NT2/D1 (cell line): ENCODE results near the gene QRFP.

Source experiments
- SUZ12 ChIP-seq: IDR thresholded peaks from 2 replicates; pipeline ENCODE4 v1.6.1; 2011; ENCODE audit not compliant: insufficient read length, insufficient read depth; ENCODE audit errors: extremely low read depth
- YY1 ChIP-seq: IDR thresholded peaks from 2 replicates; pipeline ENCODE4 v1.6.1; 2011; ENCODE audit not compliant: insufficient read length, insufficient read depth

DNA sequence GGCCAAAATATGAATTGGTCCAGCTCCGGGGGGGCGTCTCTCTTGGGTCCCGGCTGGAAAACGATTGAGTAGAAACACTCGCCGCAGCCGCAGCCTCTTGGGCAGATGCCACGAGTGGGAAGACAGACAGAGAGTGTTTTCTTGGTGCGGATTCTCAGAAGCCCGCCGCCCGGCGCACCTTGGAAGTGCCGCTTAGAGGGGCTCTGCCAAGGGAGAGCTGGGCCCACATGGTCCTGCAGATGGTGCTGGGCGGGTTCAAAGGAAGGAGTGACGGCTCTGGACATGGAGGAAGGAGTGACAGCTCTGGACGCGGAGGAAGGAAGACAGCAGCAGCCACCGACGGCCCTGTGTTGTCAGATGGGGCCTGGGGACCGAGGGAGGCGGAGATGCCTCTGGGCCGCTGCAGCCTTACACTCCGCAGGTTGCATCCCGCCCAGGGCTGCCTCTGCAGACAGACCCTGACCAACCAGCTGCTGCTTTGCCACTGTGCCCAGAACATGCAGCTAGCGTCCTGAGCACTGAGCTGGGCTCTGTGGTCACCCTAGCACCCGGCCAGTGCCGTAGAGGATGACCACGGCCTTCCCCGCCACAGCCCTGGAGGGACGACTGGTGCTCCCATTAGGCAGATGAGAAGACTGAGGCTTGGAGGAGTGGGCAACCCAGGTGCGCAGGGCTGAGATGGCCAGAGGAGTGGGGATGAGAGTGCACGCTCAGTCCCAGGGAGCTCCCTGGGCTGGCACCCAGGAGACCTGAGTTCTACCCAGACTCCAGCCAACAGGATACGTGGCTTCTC is 20.8 kb upstream of the QRFP start:
- TF ChIP-seq SUZ12 = no peak
- TF ChIP-seq YY1 = no peak
